Measurements from ENCODE around the gene EBF3.

The EBF3 gene

DNA sequence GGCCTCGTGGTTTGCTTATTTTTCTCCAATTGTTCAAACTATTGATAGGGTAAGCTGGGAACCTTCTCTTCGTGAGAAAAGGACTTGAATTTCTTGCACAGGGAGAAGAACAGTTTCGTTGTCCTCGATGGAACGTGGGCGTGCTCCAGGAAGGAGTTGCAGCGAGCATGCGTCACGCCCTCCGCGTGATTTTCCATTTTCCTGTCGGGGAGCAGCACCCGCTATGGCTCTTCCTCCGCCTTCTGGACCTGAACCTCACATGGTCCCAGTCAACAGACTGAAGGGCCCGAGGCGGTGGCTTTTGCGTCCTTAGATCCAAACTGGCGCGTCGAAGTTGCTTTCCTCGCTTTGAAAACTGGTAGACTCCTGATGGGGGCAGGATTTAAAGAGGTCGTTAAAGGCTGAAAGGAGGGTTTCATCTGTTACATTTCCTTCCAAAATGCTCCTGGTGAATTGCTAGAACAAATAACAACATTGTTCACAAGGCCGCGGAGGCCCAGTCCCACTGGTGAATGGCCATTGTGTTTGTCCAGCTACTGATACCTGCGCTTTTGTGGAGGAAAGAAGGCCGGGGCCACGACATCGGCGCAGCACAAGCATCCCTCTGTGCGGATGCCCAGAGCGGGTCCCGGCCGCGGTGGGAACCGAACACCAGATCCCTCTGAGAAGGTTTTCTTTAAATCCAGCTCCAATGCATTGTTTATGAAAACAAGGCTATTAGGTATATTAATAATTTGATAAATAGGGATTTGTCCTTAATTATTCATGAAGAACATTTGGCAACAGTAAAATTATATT, 75.9 kb downstream of the EBF3 start:
- no peak for DNase-seq

DNA sequence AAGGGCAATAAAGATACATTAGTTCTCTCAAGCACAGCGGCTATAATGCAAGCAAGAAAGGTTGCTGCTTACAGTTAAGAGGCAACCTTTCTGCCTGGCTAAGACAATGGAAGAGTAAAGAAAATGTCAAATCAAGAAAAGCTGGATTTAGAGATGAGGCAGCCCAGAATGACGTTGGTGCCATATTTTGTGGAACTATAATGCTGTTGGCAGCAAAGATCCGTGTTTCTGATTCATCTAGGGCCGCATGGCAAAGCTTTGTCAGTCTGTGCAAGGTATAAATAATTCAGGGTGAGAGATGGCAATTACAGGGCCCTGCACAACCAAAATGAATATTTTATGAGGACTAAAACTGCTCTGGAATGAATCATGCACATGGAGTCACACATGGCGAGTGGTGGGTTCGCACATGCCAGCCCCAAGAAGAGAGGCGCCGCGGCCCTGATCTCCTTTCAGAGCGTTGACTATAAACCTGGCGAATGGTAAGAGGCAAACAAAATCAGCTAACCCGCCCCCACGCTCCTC, 76.6 kb downstream of the EBF3 start:
- no peak for DNase-seq

DNA sequence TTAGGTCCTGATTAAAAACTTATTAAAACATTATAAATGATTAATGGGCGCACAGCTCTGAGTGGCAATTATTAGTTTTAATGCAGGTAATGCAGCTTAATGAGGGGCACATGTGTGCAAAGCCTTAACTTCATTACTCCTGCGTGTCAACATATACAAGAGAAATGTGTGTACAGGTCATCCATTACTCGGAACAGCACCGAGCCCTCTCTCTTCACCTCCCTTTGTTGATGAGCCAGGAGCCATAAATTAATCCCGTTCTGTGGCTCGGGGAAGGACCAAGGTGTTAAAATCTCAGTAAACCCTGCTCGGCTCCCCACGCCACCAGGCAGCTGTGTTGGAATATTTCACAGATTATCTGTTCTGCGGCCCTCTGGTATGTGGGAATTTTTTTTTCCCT, 77.8 kb downstream of the EBF3 start:
- DNase-seq = no peak

DNA sequence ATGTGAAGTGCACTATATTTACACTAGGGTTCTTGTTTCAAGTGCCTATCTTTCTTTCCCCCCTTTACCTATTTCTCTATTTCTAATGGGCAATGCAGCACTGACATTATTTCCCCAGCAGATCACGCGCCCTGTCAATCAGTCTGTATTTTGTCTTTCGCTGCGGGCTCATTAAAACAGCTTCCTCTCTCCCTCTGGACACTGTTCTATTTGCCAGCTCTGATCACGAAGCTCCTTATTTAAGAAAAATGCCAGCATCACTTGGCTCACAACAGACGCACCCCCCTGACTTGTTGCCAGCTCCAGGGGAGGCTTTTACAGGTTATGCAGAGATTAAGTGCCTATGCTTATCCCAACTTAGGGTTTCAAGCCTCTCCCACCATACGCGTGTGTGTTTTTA, 78.5 kb downstream of the EBF3 start:
- no peak for DNase-seq

DNA sequence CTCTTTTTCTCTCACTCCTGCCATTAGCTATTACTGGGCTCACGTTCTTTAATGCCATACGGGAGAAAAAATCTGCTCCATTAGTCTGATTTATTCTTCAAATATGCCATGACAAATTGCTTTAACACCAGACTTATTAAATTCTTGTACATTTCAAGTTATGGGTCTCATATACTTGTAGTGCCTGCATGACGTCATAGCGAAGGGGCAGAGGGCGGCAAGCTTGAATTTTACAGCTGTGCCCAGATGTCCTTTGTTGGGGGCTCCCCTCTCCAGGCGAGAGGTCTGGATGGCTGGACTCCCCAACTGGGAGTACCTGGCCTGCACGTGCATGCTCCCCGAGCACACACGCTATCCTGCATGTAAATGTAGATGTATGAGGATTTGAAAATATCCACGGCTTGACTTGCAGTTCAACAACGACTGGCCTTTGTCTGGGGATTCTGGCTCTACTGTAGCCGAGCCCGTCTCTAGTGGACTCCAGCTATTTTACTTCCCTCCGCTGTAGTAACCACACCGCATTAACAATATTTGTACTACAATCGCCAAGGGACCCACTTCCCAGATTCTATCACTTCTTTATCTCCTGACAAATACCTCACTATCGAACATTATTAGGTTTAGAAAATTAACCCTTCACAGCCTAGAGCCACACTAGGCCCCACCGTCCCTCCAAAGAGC, 79.5 kb downstream of the EBF3 start:
- DNase-seq = no peak

DNA sequence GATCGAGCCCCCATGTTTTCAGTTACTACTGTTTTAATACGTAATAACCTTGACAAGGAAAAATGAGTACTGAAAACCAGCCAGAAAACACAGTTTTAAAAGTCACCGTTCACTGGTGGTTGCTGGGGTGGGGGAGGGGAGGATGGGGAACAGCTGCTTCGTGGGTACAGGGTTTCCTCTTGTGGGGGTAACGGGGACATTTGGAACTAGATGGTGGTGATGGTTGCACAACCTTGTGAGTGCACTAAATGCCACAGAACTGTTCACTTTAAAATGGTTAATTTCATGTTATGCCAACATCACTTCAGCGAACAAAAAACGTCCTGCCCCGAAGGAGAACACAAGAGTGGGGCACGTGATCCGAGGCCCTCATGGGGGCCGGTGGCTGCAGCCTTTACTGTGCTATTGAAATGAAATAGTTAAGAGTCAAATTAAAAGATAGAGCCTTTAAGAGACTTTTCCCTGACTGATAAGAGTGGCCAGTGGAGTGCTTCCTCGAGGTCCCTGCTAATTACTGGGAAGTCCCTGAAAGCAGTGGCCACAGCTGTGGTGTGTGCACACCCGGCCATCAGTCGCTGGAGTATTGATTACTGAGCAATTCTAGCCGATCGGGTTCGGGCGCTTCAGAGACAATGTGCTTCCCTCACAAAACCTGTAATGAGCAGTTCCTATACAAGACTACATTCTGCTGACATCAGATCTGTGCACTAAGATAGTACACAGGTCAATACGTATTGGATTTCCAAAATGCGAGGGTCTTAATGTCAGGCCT, 80.3 kb downstream of the EBF3 start:
- no peak for DNase-seq

DNA sequence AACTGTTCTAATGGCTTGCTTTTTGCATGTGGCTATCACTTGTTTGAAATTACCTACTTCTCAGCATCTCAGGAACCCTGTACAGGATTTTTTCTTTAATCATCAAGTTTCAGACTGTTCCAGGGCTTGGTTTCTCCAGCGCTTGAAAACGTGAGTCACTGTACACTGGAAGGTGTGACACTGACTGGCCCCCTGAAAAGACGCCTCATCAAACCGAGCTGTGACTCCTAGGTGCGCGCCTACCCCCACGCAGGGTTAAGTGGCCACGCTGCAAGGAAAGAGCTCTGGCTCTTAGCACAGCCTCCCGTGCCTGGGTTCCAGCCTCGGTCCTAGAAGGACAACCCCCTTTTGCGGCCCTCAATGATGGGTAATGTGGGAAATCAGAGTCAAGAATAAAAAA, 81.0 kb downstream of the EBF3 start:
- DNase-seq = no peak

DNA sequence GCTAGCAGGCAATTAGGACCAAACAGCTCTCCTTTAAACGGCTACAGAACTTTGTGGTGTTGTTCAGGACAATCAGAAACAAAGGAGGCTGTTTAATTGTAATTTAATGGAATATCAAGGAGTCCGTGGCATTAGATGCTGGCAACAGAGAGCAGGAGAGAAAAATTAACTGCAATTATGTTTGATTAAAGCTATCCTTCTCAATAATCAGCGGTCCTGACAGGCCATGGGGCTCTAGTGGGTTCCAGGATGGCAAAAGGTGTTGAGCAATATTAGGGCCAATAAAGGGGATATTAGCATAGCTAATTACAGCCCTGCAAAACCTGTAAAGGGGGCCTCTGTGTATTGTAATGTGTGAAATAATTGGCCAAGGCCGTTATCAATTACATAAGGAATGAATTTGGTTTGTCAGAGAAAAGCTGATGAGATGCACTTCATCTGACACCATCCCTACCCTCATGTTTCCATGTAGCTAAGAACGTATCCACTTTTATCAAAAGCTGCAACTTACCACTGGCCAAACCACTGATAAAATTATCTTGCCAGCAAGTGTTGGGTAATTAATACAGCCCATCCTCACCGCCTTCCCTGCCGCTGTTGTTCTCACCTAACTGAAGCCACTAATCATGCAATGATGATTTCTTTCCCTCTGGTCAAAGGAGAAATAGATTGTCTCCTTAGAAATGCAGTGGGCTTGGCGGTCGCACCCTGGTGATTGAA, 81.6 kb downstream of the EBF3 start:
- no peak for DNase-seq

DNA sequence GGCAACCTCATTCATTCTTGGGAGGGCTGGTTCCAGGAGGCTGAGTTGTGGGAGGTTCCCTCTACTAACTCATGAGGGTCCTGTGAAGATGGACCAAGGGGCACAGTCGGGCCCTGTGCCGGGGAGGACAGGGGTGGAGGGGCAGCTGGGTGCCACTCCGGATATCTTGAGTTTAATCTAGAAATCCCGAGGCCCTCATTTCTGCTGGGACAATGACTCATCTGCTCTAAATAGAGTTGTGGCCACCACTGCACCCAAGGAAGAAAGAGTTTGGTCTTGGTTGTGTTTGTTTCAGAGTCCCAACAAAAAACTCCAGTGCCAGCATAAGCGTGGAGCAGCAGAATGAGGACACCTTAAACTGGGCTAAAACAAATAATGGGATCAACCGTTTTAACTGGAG, 82.4 kb downstream of the EBF3 start:
- no peak for DNase-seq

DNA sequence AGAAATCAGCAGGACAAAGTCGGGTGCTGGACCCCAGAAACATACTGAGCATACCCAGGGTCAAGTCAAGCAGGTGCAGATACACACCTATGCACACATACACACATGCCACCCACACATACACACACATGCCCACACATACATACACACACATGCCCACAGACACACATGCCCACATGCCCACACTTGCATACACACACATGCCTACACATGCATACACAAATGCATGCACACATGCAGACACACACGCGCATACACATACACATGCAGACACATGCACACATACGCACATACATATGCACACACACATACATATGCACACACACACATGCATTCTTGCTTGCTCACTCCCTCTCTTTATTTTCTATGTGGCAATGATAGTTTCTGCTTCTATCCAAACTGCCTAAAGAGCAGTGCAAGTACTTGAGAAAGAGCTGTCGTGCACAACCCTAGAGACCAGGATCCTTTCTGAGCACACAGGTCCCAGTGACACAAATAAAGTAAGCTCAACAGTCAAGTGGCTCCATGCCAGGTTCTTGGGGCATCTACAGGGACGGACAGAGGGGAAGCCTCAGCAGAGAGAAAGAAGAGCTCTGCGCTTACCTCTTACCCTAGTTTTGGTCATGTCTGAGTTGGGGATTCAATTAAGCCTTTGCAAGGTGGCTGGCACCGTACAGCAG, 83.7 kb downstream of the EBF3 start:
- DNase-seq = no peak

DNA sequence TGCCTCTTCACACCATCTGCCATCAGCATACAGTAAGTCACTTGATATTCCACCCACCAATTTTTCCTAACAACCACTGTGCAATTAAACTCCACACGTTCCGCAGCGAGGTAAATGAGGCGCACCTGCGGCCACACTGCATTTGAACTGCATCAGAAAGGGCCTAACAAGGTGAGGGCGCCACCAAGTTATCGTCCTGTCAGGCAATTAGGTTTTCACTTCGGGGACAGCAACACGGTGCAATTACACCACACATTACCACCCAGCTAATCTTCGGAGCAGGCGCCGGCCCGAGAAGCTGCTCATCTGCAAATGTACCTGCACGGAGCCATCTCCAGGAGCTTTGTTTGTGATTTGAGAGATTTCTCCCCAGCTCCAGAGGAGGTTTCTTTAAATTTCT, 84.4 kb downstream of the EBF3 start:
- DNase-seq = no peak

DNA sequence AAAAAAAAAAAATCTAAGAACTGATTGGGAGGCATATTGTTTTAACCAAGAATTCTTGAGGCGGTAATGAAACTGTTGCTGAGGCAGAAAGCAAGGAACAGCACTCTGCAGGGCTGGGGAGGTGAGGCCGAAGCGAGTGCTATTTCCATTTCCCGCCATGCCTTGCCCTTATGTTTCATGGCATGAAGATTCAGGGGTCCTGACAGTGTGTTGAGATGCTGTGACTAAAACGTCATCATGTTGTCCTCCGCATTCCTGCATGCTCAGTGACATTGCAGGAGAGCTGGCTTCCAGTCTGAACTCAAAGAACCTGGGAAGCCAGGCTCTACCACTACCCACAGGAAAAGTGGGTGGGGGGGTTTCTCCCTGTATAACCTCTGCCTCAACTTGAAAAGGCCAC, 85.2 kb downstream of the EBF3 start:
- DNase-seq = no peak

DNA sequence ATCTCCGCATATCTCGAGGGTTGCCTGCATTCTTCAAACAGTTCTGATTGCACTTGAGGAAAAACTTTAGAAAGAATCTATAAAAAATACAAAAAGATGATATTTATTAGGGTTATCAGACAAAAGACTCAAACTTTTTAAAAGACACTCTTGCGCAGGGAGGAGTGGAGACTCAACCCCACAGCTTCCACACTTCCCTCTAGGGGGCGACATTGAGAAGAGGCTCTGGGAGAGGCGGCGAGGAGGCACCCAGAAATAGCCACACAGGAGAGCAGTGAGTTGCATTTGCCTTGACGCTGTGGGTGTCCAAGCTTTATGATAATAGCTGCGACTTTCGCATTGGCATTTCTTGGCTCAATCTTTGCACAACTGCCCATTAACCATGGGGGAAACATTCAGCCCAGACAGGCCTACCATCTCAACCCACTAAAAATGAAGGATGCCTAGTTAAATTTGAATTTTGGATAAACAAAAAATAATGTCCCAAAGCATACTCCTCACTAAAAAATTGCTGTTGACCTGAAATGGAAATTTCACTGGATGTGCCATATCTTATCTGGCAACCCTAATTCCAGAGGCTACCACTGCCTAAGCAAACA, 86.2 kb downstream of the EBF3 start:
- DNase-seq = no peak

DNA sequence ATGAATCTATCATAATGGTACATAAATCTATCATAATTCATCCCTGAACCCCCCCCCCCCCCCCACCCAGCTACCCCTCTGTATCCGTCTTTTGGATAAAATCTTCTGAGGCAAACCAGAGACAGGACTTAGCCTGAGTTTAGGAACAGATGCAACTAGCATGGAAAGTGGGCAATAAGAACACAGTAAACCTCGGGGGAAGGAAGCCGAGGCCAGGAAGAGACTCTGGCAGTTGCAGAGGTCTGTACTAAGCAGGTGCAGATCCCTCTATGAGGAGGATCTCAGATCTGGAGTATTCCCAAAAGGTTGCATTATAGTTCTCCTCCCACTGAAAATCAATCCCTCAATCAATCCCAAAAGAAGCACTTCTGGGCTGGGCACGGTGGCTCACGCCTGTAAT, 87.2 kb downstream of the EBF3 start:
- DNase-seq = no peak

DNA sequence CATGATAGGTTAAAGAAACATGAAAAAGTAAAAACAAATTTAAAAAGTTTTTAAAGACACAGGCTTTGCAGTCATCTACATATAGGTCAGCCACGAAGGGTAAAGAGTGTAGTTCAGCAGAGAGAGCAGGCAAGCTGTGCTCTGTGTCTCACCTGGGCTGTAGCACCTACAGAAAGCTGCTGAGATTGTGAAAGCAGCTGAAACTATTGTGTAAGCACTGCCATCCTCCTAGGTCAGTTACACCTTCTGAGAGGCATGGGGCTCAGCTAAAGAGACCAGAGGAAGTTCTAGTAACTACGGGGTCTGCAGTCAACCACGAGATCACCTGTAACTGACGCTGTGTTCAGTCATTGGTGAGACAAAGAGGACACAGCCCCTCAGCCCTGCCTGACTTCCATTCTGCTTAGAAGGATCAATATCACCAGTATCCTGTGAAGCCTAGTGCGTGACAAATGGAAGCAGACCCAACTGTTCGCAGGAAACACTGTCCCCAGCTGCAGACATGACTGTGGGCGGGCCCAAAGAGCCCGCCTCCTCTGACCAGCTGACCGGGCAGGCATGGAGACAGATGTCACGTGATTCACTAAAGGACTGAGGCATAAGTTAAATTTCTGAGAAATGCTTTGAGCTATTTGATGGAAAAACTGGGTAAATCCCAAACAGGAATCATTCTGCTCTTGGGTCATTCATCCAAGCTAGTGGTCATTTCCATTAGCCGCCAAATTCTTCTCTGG, 87.9 kb downstream of the EBF3 start:
- DNase-seq = no peak

DNA sequence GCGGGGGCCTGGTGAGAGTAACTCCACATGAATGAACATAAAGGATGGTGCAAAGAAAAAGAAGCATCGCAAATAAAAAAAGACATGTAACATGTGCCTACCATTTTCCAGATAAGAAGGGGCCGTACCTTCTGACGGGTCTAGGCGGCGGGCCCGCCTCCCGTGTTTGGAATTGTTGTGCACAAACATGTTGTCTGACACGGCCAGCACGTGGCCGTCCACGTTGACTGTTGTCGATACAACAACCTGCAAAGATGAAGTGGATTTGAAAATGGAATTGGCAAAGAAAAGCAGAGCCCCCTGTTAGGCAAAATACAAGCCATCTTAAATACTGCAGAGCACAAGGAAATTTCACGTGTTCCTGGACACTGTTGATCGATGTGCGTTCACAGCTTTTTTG, 90.7 kb downstream of the EBF3 start:
- no peak for DNase-seq

DNA sequence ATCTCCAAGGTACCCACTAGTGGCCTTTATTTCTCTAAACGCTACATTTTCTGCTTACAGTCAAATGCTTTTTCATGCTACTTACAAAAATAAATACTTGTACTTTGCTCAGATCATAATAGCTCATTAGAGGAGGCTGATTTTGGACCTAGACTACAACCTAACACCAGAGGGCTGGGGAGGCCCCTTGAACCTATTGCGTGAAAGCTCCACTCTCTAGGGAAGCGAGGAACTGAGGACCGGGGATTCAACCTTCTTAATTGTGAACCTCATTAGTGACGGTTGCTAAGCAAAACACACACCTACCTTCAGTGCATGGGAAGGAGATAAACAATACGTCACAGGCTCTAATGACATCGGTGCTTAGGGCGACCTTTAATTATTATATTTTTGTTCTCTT, 92.1 kb downstream of the EBF3 start:
- DNase-seq = no peak

DNA sequence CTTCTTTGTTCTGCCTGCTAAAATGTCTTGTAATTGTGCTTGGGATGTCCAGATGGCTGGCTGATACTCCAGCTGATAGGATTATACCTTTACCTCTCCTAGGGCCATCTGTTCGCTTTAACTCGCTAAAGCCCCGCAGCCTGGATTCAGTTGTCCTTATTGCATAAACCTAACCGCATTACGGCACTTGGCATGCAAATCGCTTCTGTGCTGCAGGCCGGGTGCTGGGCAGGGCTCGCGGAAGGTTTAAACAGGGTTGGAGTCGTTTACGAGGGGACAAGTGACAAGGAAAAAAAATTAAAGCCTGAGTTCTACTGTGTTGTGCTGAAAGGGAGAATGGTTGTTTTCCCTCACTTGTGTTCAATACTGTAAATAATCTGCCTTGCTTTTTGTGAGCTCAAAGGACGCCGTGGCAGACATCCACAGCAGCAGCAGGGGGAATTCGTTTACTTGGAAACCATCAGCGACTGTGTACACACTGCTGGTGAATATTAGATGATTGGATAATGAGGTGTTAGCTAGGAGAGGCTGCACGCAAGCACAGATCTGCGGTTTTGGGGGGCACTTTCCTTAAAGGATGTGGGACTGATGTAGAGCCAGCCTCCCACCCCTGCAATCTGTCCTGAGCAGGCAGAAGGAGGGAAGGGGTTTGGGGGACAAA, 93.0 kb downstream of the EBF3 start:
- DNase-seq = no peak

DNA sequence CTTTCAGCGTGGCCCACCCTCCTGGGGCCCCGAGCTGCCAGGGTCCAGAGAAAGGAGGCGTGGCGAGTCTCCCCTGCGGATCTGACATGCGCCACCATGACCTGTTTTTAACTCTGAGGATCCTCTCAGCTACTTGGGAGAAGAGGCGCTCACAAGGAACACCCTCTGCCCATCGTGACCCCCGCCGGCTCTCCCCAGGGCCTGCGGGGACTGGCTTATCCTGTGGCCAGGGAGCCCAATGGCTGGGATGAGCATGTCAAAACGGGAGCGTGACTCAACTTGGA, 93.7 kb downstream of the EBF3 start:
- no peak for DNase-seq

DNA sequence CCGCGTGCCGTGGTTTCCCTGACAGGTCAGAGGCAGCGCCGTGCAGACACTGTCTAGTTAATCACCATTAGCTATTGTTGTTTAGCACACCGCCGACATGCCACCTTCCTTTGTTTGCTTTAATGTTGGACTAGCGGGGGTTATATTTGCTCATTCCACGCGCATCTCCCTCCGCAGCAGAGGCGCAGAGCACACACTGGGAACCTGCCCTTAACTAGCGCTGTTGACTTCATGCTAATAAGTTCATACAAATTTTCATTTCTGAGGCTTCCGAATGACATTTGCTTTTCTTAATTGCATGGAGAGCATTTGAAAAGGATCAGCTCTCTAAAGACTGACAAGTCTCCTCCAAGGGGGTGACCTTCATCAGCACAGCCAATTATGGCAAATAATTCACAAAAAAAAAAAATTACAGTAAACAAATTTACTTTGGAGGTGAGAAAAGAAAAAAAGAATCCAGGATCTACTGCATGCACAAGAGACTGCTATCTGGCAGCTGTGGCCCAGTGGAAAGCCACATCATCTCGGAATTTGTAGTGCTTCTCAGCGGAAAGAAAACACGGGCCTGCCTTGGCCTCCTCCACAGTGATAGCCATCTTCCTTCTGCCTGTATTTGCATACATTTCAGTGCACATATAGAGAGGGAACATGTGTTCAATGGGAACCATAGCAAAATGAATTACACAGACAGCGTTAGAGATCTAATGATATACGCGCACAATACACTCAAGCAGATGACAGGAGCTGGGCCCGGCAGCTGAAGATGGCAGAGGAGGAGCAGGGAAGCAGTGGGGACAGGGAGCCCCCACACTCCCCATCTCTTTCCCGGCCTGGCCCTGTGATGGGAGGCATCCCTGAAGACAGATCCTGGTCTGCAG, 94.2 kb downstream of the EBF3 start:
- no peak for DNase-seq
